H1 (cell line): Measurements from ENCODE around the gene FOXA3. TPM values are rescaled to one million over a fixed set of nuclear protein-coding genes. Genes with fewer than 3 reads are reported as not detected.

Experiments
- CTCF ChIA-PET: fragments of 300-600 bp; sonication (Branson Sonifier 250); formaldehyde crosslinking; loops from one replicate; lab custom pipeline; 2021; ENCODE audit not compliant: partially characterized antibody; lab: Charles Lee
- POLR2A ChIA-PET: fragments of 300-600 bp; sonication (Branson Sonifier 250); formaldehyde crosslinking; loops from one replicate; lab custom pipeline; 2021; ENCODE audit warnings: inconsistent platforms; ENCODE audit not compliant: partially characterized antibody; lab: Charles Lee
- DNase-seq, 2 experiments: peaks; one replicate each; pipeline versions ENCODE4 v3.0.0 to v3.0.0-alpha.2; 2010 to 2022; ENCODE audit warnings: low spot score in 2 of 2, low read depth in 1 of 2, mixed read lengths in 1 of 2
- FAIRE-seq: peaks from 2 replicates; lab custom pipeline; 2011; peaks lifted over from hg19 to GRCh38; lab: Jason Lieb, UNC
- H2AFZ ChIP-seq: 2 replicates; pipeline ENCODE4 v1.8.1; 2012; ENCODE audit warnings: low read length, inconsistent platforms
- H2AK5ac ChIP-seq: 2 replicates; pipeline ENCODE4 v1.6.1; 2013; ENCODE audit warnings: low read depth, low read length
- H2BK120ac ChIP-seq: replicated peaks from 2 replicates; pipeline ENCODE3; 2013; ENCODE audit warnings: low read depth, low read length, inconsistent platforms
- H2BK12ac ChIP-seq: 2 replicates; pipeline ENCODE4 v1.6.1; 2013; ENCODE audit warnings: low read depth, low read length
- H2BK15ac ChIP-seq: 2 replicates; pipeline ENCODE4 v1.6.1; 2013; ENCODE audit warnings: low read length
- H2BK20ac ChIP-seq: 2 replicates; pipeline ENCODE4 v1.6.1; 2013; ENCODE audit warnings: low read length
- H2BK5ac ChIP-seq: 2 replicates; pipeline ENCODE4 v1.6.1; 2013; ENCODE audit warnings: low read depth, low read length
- H3K14ac ChIP-seq: 2 replicates; pipeline ENCODE4 v1.6.1; 2013; ENCODE audit warnings: inconsistent platforms; ENCODE audit not compliant: insufficient read length
- H3K18ac ChIP-seq: 2 replicates; pipeline ENCODE4 v1.6.1; 2013; ENCODE audit warnings: low read length; ENCODE audit errors: extremely low read depth
- H3K23ac ChIP-seq: 2 replicates; pipeline ENCODE4 v1.6.1; 2013; ENCODE audit warnings: inconsistent platforms; ENCODE audit not compliant: insufficient read length
- H3K23me2 ChIP-seq: 2 replicates; pipeline ENCODE4 v1.6.1; 2013; ENCODE audit warnings: low read depth, low read length
- H3K27ac ChIP-seq: 2 replicates; pipeline ENCODE4 v1.6.1; 2011; ENCODE audit warnings: low read depth, low read length, inconsistent platforms
- H3K27me3 ChIP-seq, 4 experiments: replicated peaks in 1 of 4; 1 replicate in 1 of 4; 2 replicates in 3 of 4; pipeline versions ENCODE4 v1.6.1 to v1.8.1; 2011 to 2013; ENCODE audit warnings: low read length in 3 of 4, mild to moderate bottlenecking in 3 of 4, inconsistent platforms in 2 of 4, mixed read lengths in 2 of 4, moderate library complexity in 1 of 4; ENCODE audit not compliant: control insufficient read depth in 3 of 4, insufficient read depth in 3 of 4; ENCODE audit errors: extremely low read depth in 1 of 4
- H3K36me3 ChIP-seq, 4 experiments: 2 replicates each; pipeline versions ENCODE4 v1.6.1 to v1.8.1; 2011 to 2013; ENCODE audit warnings: mild to moderate bottlenecking in 4 of 4, low read length in 3 of 4, moderate library complexity in 2 of 4, control low read depth in 1 of 4, inconsistent platforms in 1 of 4; ENCODE audit not compliant: insufficient read depth in 4 of 4, control insufficient read depth in 2 of 4
- H3K4ac ChIP-seq: replicated peaks from 2 replicates; pipeline ENCODE3; 2013; ENCODE audit warnings: low read length, low read depth, mixed read lengths, inconsistent platforms; ENCODE audit not compliant: insufficient read length
- H3K4me1 ChIP-seq, 4 experiments: replicated peaks in 1 of 4; 1 replicate in 1 of 4; 2 replicates in 3 of 4; pipeline versions ENCODE4 v1.6.1 to v1.8.1; 2011 to 2013; ENCODE audit warnings: low read length in 3 of 4, inconsistent platforms in 2 of 4, mixed read lengths in 1 of 4; ENCODE audit not compliant: insufficient read depth in 4 of 4, control insufficient read depth in 3 of 4
- H3K4me2 ChIP-seq, 2 experiments: 2 replicates each; pipeline versions ENCODE4 v1.6.1 to v1.8.1; 2011 to 2013; ENCODE audit warnings: low read depth in 2 of 2, low read length in 2 of 2, control low read depth in 1 of 2, inconsistent platforms in 1 of 2, mild to moderate bottlenecking in 1 of 2; ENCODE audit not compliant: insufficient read depth in 1 of 2
- H3K4me3 ChIP-seq, 4 experiments: fragments of 200-600, 300-600 bp in 1 of 4; sonication (generic), shearing (Covaris generic), sonication (Bioruptor Twin) in 1 of 4; 2 replicates each; pipeline versions ENCODE4 v1.5.1 to v1.8.1; 2011 to 2016; ENCODE audit warnings: low read length in 4 of 4, low read depth in 3 of 4, control low read depth in 2 of 4, inconsistent platforms in 2 of 4, mild to moderate bottlenecking in 2 of 4, mixed read lengths in 1 of 4, moderate library complexity in 1 of 4; ENCODE audit not compliant: insufficient read depth in 2 of 4; ENCODE audit errors: extremely low read depth in 1 of 4
- H3K56ac ChIP-seq: replicated peaks from 2 replicates; pipeline ENCODE3; 2013; ENCODE audit warnings: low read depth, mild to moderate bottlenecking, mixed read lengths, low read length, inconsistent platforms; ENCODE audit not compliant: insufficient read length
- H3K79me1 ChIP-seq: 2 replicates; pipeline ENCODE4 v1.6.1; 2013; ENCODE audit warnings: low read depth, low read length, control low read depth
- H3K79me2 ChIP-seq, 2 experiments: 2 replicates each; pipeline versions ENCODE4 v1.6.1 to v1.8.1; 2012 to 2013; ENCODE audit warnings: low read length in 2 of 2, mild to moderate bottlenecking in 2 of 2, inconsistent platforms in 1 of 2; ENCODE audit not compliant: insufficient read depth in 2 of 2, control insufficient read depth in 1 of 2
- H3K9ac ChIP-seq, 4 experiments: replicated peaks in 1 of 4; 1 replicate in 1 of 4; 2 replicates in 3 of 4; pipeline versions ENCODE4 v1.6.1 to v1.8.1; 2011 to 2013; ENCODE audit warnings: low read depth in 3 of 4, low read length in 3 of 4, control low read depth in 2 of 4, mild to moderate bottlenecking in 2 of 4, moderate library complexity in 2 of 4, inconsistent platforms in 1 of 4; ENCODE audit errors: extremely low read depth in 1 of 4
- H3K9me3 ChIP-seq, 2 experiments: 2 replicates each; pipeline versions ENCODE4 v1.6.1 to v1.8.1; 2012 to 2013; ENCODE audit warnings: mild to moderate bottlenecking in 2 of 2, moderate library complexity in 2 of 2, control low read depth in 1 of 2, inconsistent platforms in 1 of 2, low read depth in 1 of 2, low read length in 1 of 2, mixed read lengths in 1 of 2; ENCODE audit not compliant: insufficient read depth in 2 of 2
- H4K20me1 ChIP-seq, 2 experiments: replicated peaks in 1 of 2; 2 replicates each; pipeline versions ENCODE3 to v1.8.1; 2011 to 2013; ENCODE audit warnings: inconsistent platforms in 2 of 2, low read length in 2 of 2, mild to moderate bottlenecking in 1 of 2; ENCODE audit not compliant: insufficient read depth in 2 of 2, control insufficient read depth in 1 of 2
- H4K5ac ChIP-seq: 2 replicates; pipeline ENCODE4 v1.6.1; 2013; ENCODE audit warnings: low read length, low read depth, mixed read lengths, inconsistent platforms; ENCODE audit not compliant: insufficient read length
- H4K8ac ChIP-seq: 2 replicates; pipeline ENCODE4 v1.8.0; 2013; ENCODE audit warnings: mild to moderate bottlenecking, moderate library complexity, low read length, inconsistent platforms; ENCODE audit not compliant: insufficient read depth; ENCODE audit errors: extremely low read depth
- H4K91ac ChIP-seq: replicated peaks from 2 replicates; pipeline ENCODE3; 2013; ENCODE audit warnings: low read length, mixed read lengths, inconsistent platforms; ENCODE audit not compliant: insufficient read length
- BACH1 ChIP-seq: IDR thresholded peaks from 2 replicates; pipeline ENCODE4 v1.6.1; 2012; ENCODE audit warnings: low read length, improper control_type of control experiment
- CEBPB ChIP-seq: IDR thresholded peaks from 2 replicates; pipeline ENCODE4 v1.6.1; 2012; ENCODE audit warnings: low read depth, low read length
- CHD2 ChIP-seq: IDR thresholded peaks from 2 replicates; pipeline ENCODE4 v1.6.1; 2012; ENCODE audit warnings: low read length, improper control_type of control experiment
- GABPA ChIP-seq: IDR thresholded peaks from 2 replicates; pipeline ENCODE4 v1.6.1; 2011; ENCODE audit warnings: mild to moderate bottlenecking, low read length, moderate library complexity, borderline replicate concordance; ENCODE audit not compliant: insufficient read depth
- HDAC6 ChIP-seq: IDR thresholded peaks from one replicate; pipeline ENCODE4 v1.7.1; 2012; ENCODE audit warnings: low read depth, mild to moderate bottlenecking, inconsistent platforms, low read length, moderate library complexity
- KDM4A ChIP-seq: IDR thresholded peaks from one replicate; pipeline ENCODE4 v1.7.1; 2012; ENCODE audit warnings: low read depth, mild to moderate bottlenecking, moderate library complexity, low read length, inconsistent platforms; ENCODE audit not compliant: severe bottlenecking
- POLR2A ChIP-seq, 2 experiments: IDR thresholded peaks; 1 replicate in 1 of 2; 2 replicates in 1 of 2; pipeline ENCODE4 v1.6.1; 2011; ENCODE audit warnings: low read depth in 2 of 2, low read length in 2 of 2, mild to moderate bottlenecking in 2 of 2; ENCODE audit errors: control extremely low read depth in 1 of 2
- POU5F1 ChIP-seq: IDR thresholded peaks from 2 replicates; pipeline ENCODE4 v1.6.1; 2011; ENCODE audit warnings: low read depth, mild to moderate bottlenecking, low read length, moderate library complexity
- RAD21 ChIP-seq, 2 experiments: IDR thresholded peaks in 1 of 2; conservative IDR thresholded peaks in 1 of 2; 2 replicates each; pipeline ENCODE4 v1.6.1; 2011; ENCODE audit warnings: low read depth in 2 of 2, low read length in 2 of 2, improper control_type of control experiment in 1 of 2, inconsistent platforms in 1 of 2, mild to moderate bottlenecking in 1 of 2, moderate library complexity in 1 of 2
- RBBP5 ChIP-seq: IDR thresholded peaks from 2 replicates; pipeline ENCODE4 v1.7.1; 2012; ENCODE audit warnings: low read depth, mild to moderate bottlenecking, inconsistent platforms, low read length, moderate library complexity, borderline replicate concordance
- SP1 ChIP-seq: IDR thresholded peaks from 2 replicates; pipeline ENCODE4 v1.6.1; 2011; ENCODE audit warnings: low read depth, low read length
- SUZ12 ChIP-seq: fragments of 200-600 bp; sonication (generic); IDR thresholded peaks from 2 replicates; pipeline ENCODE4 v1.6.1; 2012; ENCODE audit warnings: mild to moderate bottlenecking, inconsistent platforms, low read length, moderate library complexity, mixed read lengths
- TAF1 ChIP-seq: IDR thresholded peaks from 2 replicates; pipeline ENCODE4 v1.6.1; 2011; ENCODE audit warnings: mild to moderate bottlenecking, low read depth, low read length
- TAF7 ChIP-seq: optimal IDR thresholded peaks from 2 replicates; pipeline ENCODE3; 2011; ENCODE audit warnings: low read depth, mild to moderate bottlenecking, inconsistent platforms, low read length, moderate library complexity, borderline replicate concordance
- WGBS, 2 experiments: shearing (Covaris generic) in 1 of 2; methylation state at CpG; one replicate each; pipeline versions ENCODE4 v1.1.6 to v1.1.7; 2013 to 2015; ENCODE audit warnings: low lambda C conversion rate in 2 of 2, mixed read lengths in 2 of 2, inconsistent platforms in 1 of 2, low coverage in 1 of 2, missing lambda C conversion rate in 1 of 2; ENCODE audit not compliant: insufficient replicate concordance in 2 of 2, insufficient coverage in 1 of 2, insufficient read length in 1 of 2; ENCODE audit errors: extremely low coverage in 1 of 2, missing lambda C conversion rate in 1 of 2; 5-methylcytosine and 5-hydroxymethylcytosine counted together
- polyA plus RNA-seq, 7 experiments: library from polyadenylated mRNA; depleted of rRNA in 3 of 7; stranded (reverse) in 5 of 7; unstranded in 2 of 7; fragments of >200 nt in 5 of 7; fragments of 200-250 nt in 2 of 7; gene quantifications; 1 replicate in 5 of 7; 2 replicates in 1 of 7; 4 replicates in 1 of 7; pipeline versions ENCODE4 v1.2.1 to v1.2.3, GENCODE V29; 2011 to 2013; ENCODE audit warnings: missing spikeins in 2 of 7, mixed read lengths in 2 of 7
- total RNA-seq: library from RNA; stranded (reverse); fragmentation: NEBNext Ultra II Directional; extraction: Animal tissue kit (Norgen Biotek cat#: 25700); gene quantifications from 2 replicates; pipeline ENCODE4 v1.2.1, GENCODE V29; 2021

The FOXA3 gene
- total and polyA plus RNA-seq, 2 of the 8 experiments (the other 6 are each of a cell fraction or from before 2014, with no cell fraction given), result 20.2 to 49.1 TPM

DNA sequence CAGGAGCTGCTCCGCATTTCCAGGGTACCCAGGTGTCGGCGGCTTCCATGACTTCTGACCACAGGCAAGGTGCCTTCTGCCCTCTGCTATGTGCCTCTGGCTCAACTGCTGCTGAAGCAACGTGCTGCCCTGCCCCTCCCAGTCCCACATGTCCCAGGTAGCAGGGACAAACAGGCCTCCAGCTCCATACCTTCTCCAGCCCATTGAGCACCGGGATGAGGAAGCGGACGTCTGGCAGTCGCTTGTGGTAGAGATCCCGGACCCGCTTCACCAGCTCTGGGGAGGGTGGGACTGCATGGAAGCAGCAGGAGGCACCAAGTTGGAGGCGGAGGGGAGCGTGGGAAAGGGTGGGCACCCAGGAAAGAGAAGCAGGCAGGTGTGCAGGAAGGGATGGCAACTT lies 40.9 kb upstream of the FOXA3 start:
- Histone ChIP-seq H3K9ac (0 out of 7 replicates have a peak overlapping the region, but pooled peaks of 1 of the 4 experiments have one; percentile 3), H3K27me3 (no peaks in the 10 kb centered on the region), H4K8ac (no peak overlapping the region; the same call in 1 of the 2 replicates), H4K20me1 (peaks cover 5 to 12% of the 10 kb centered on the region in 2 experiments), H3K4me1 (peaks cover 0 to 5% (median 3%) of the 10 kb centered on the region in 4 experiments; a peak in 3 of 7 replicates), H3K36me3 (peaks cover 32 to 55% (median 51%) of the 10 kb centered on the region in 4 experiments), H2BK12ac (no peak overlapping the region), H3K4me2 (no peak overlapping the region), H3K9me3 (no peaks in the 10 kb centered on the region), H3K18ac (no peak overlapping the region), H2BK15ac (no peak overlapping the region), H3K4ac (no peak overlapping the region), H3K79me1 (no peaks in the 10 kb centered on the region; the same call in 1 of the 2 replicates), H2BK5ac (no peak overlapping the region), H2BK120ac (no peak overlapping the region), H4K5ac (no peak overlapping the region), H3K56ac (no peak overlapping the region), H2AFZ (no peak overlapping the region), H2AK5ac (no peak overlapping the region), H3K4me3 (no peak overlapping the region), H3K27ac (no peak overlapping the region), H4K91ac (no peak overlapping the region), H2BK20ac (no peak overlapping the region), H3K23ac (no peak overlapping the region), H3K79me2 (no peaks in the 10 kb centered on the region), H3K14ac (no peak overlapping the region), H3K23me2 (no peaks in the 10 kb centered on the region)
- ChIA-PET CTCF (interaction anchor here (0.8 to 2.3 kb wide), 6 partner anchors 9 to 113 kb away, joined by 3 to 9 read pairs (median 4); partner anchors contain the start of gene RSPH6A), POLR2A (interaction anchor here (0.7 to 3.0 kb wide), 6 partner anchors 16 to 63 kb away, joined by 3 to 10 read pairs (median 3); partner anchors contain the start of gene SYMPK)
- WGBS, 2 experiments, result 94% methylated on average over 12 of the region's 12 CpGs; no CpG with 5 or more reads in 1 of the 2 experiments
- DNase-seq (no peak), FAIRE-seq (no peak)
- TF ChIP-seq TAF7 (no peak), CHD2 (no peak), POLR2A (IDR thresholded peaks at IDR 0.05; ENCODE audit: control extremely low read depth in 1 of 2, low read depth in 2 of 2, low read length in 2 of 2) (no peak), BACH1 (no peak), POU5F1 (no peak), RBBP5 (no peak), CEBPB (no peak), TAF1 (no peak), KDM4A (no peak), RAD21 (IDR thresholded peaks at IDR 0.05 in 1 of 2, conservative IDR thresholded peaks at IDR 0.05 in 1 of 2; ENCODE audit: low read depth in 2 of 2, low read length in 2 of 2) (no peak), SP1 (no peak), HDAC6 (no peak), GABPA (no peak), SUZ12 (no peak)
